Measurements from ENCODE around the gene PTPRA.

- TF ChIP-seq CTCF (IDR thresholded peaks at IDR 0.05; ENCODE audit: insufficient read depth, low read depth, low read length) (no peak), EZH2 (IDR thresholded peaks at IDR 0.05; ENCODE audit: insufficient read depth, low read length) (no peak)
Observed at GRCh38 chr20:3021327-3021726, 148.0 kb downstream of the PTPRA start.

All from astrocyte (in vitro differentiated cells and primary cell).